H9 (cell line): Measurements from ENCODE around the gene EVI5L. TPM values are rescaled to one million over a fixed set of nuclear protein-coding genes. Genes with fewer than 3 reads are reported as not detected.

Experiments
- DNase-seq: peaks from one replicate; pipeline ENCODE4 v3.0.0-alpha.2; 2017
- H2AFZ ChIP-seq: one replicate; pipeline ENCODE4 v1.6.1; 2013; ENCODE audit warnings: mild to moderate bottlenecking, low read length, control low read depth, moderate library complexity
- H2AK5ac ChIP-seq: 2 replicates; pipeline ENCODE4 v1.6.1; 2013; ENCODE audit warnings: low read length, control low read depth, mixed read lengths; ENCODE audit not compliant: insufficient read length
- H2BK120ac ChIP-seq: one replicate; pipeline ENCODE4 v1.6.1; 2013; ENCODE audit warnings: low read depth, mild to moderate bottlenecking, low read length, control low read depth, inconsistent platforms; ENCODE audit not compliant: poor library complexity, severe bottlenecking
- H2BK12ac ChIP-seq: 2 replicates; pipeline ENCODE4 v1.6.1; 2013; ENCODE audit warnings: low read length, control low read depth, mixed read lengths, low read depth; ENCODE audit not compliant: insufficient read length
- H2BK15ac ChIP-seq: 2 replicates; pipeline ENCODE4 v1.6.1; 2013; ENCODE audit warnings: low read depth, low read length, control low read depth
- H2BK20ac ChIP-seq: one replicate; pipeline ENCODE4 v1.6.1; 2013; ENCODE audit warnings: low read depth, mild to moderate bottlenecking, low read length, control low read depth, inconsistent platforms; ENCODE audit not compliant: poor library complexity, severe bottlenecking
- H2BK5ac ChIP-seq: 2 replicates; pipeline ENCODE4 v1.6.1; 2013; ENCODE audit warnings: low read length, control low read depth, mixed read lengths; ENCODE audit not compliant: insufficient read length
- H3K14ac ChIP-seq: 2 replicates; pipeline ENCODE4 v1.6.1; 2013; ENCODE audit warnings: low read length, control low read depth; ENCODE audit not compliant: insufficient read depth
- H3K18ac ChIP-seq: 2 replicates; pipeline ENCODE4 v1.6.1; 2013; ENCODE audit warnings: low read depth, mild to moderate bottlenecking, mixed read lengths, low read length, control low read depth; ENCODE audit not compliant: insufficient read length
- H3K23ac ChIP-seq: 2 replicates; pipeline ENCODE4 v1.6.1; 2013; ENCODE audit warnings: low read length, control low read depth, mixed read lengths, low read depth; ENCODE audit not compliant: insufficient read length
- H3K23me2 ChIP-seq: 2 replicates; pipeline ENCODE4 v1.6.1; 2013; ENCODE audit warnings: low read depth, mild to moderate bottlenecking, mixed read lengths, low read length, control low read depth; ENCODE audit not compliant: insufficient read length, poor library complexity, severe bottlenecking
- H3K27ac ChIP-seq: 2 replicates; pipeline ENCODE4 v1.5.1; 2013; ENCODE audit warnings: low read length, control low read depth, mixed read lengths, low read depth; ENCODE audit not compliant: insufficient read length
- H3K27me3 ChIP-seq: 2 replicates; pipeline ENCODE4 v1.6.1; 2013; ENCODE audit warnings: low read length, control low read depth, inconsistent platforms; ENCODE audit not compliant: insufficient read depth
- H3K4ac ChIP-seq: 2 replicates; pipeline ENCODE4 v1.6.1; 2013; ENCODE audit warnings: low read depth, mild to moderate bottlenecking, control low read depth, inconsistent platforms, low read length, moderate library complexity
- H3K4me1 ChIP-seq: 2 replicates; pipeline ENCODE4 v1.6.1; 2013; ENCODE audit warnings: low read length, control low read depth, inconsistent platforms; ENCODE audit not compliant: insufficient read depth
- H3K4me2 ChIP-seq: 2 replicates; pipeline ENCODE4 v1.6.1; 2013; ENCODE audit warnings: low read length, control low read depth, mixed read lengths; ENCODE audit not compliant: insufficient read length, insufficient read depth
- H3K56ac ChIP-seq: 2 replicates; pipeline ENCODE4 v1.6.1; 2013; ENCODE audit warnings: low read depth, mild to moderate bottlenecking, mixed read lengths, low read length, control low read depth; ENCODE audit not compliant: insufficient read length
- H3K79me1 ChIP-seq: 2 replicates; pipeline ENCODE4 v1.6.1; 2013; ENCODE audit warnings: low read depth, mild to moderate bottlenecking, moderate library complexity, low read length, control low read depth, inconsistent platforms; ENCODE audit not compliant: insufficient read depth, poor library complexity, severe bottlenecking
- H3K79me2 ChIP-seq: 2 replicates; pipeline ENCODE4 v1.6.1; 2013; ENCODE audit warnings: low read length, control low read depth, inconsistent platforms; ENCODE audit not compliant: insufficient read depth
- H3K9ac ChIP-seq: 2 replicates; pipeline ENCODE4 v1.6.1; 2013; ENCODE audit warnings: low read length, control low read depth, mixed read lengths; ENCODE audit not compliant: insufficient read length; ENCODE audit errors: extremely low read depth
- H3K9me3 ChIP-seq: one replicate; pipeline ENCODE4 v1.6.1; 2013; ENCODE audit warnings: low read depth, low read length, inconsistent platforms; ENCODE audit not compliant: control insufficient read depth
- H3T11ph ChIP-seq: one replicate; pipeline ENCODE4 v1.6.1; 2013; ENCODE audit warnings: mild to moderate bottlenecking, low read length, control low read depth, inconsistent platforms
- H4K20me1 ChIP-seq: one replicate; pipeline ENCODE4 v1.6.1; 2013; ENCODE audit not compliant: control insufficient read depth, insufficient read length, insufficient read depth
- H4K5ac ChIP-seq: 2 replicates; pipeline ENCODE4 v1.6.1; 2013; ENCODE audit warnings: low read depth, mild to moderate bottlenecking, mixed read lengths, low read length, control low read depth; ENCODE audit not compliant: insufficient read length
- H4K8ac ChIP-seq: replicated peaks from 2 replicates; pipeline ENCODE4 v1.6.1; 2013; ENCODE audit warnings: low read length, control low read depth, mixed read lengths, low read depth; ENCODE audit not compliant: insufficient read length
- H4K91ac ChIP-seq: 2 replicates; pipeline ENCODE4 v1.6.1; 2013; ENCODE audit warnings: low read depth, mild to moderate bottlenecking, moderate library complexity, mixed read lengths, low read length, control low read depth; ENCODE audit not compliant: insufficient read length
- H3K27ac Mint-ChIP-seq, 3 experiments: 2 replicates in 2 of 3; 3 replicates in 1 of 3; pipeline ENCODE4 v1.8.0; 2020 to 2021; ENCODE audit warnings: mixed read lengths in 3 of 3, mild to moderate bottlenecking in 1 of 3, moderate library complexity in 1 of 3
- H3K27me3 Mint-ChIP-seq: 2 replicates; pipeline ENCODE4 v1.8.0; 2021; ENCODE audit warnings: low read depth, mild to moderate bottlenecking, moderate library complexity, mixed read lengths
- H3K36me3 Mint-ChIP-seq, 3 experiments: 2 replicates in 2 of 3; 3 replicates in 1 of 3; pipeline ENCODE4 v1.8.0; 2020 to 2021; ENCODE audit warnings: low read depth in 3 of 3, mixed read lengths in 3 of 3; ENCODE audit not compliant: insufficient read depth in 1 of 3
- H3K4me1 Mint-ChIP-seq, 2 experiments: 2 replicates each; pipeline ENCODE4 v1.8.0; 2020; ENCODE audit warnings: mixed read lengths in 2 of 2
- H3K4me3 Mint-ChIP-seq, 2 experiments: 2 replicates in 1 of 2; 3 replicates in 1 of 2; pipeline ENCODE4 v1.8.0; 2020 to 2021; ENCODE audit warnings: mild to moderate bottlenecking in 2 of 2, mixed read lengths in 2 of 2, moderate library complexity in 1 of 2
- H3K9me3 Mint-ChIP-seq, 2 experiments: 2 replicates in 1 of 2; 3 replicates in 1 of 2; pipeline ENCODE4 v1.8.0; 2020; ENCODE audit warnings: mild to moderate bottlenecking in 2 of 2, mixed read lengths in 2 of 2, moderate library complexity in 1 of 2
- CTCF ChIP-seq: fragments of 200-600 bp; sonication (generic); conservative IDR thresholded peaks from 3 replicates; pipeline ENCODE4 v1.8.0; 2021; ENCODE audit warnings: antibody characterized with exemption, mild to moderate bottlenecking
- WGBS: extraction: QIAGEN DNeasy Blood & Tissue Kit; methylation state at CpG from one replicate; pipeline ENCODE4 v1.1.7; 2013; ENCODE audit warnings: missing lambda C conversion rate, low lambda C conversion rate, mixed read lengths; ENCODE audit not compliant: insufficient read length; ENCODE audit errors: extremely low coverage; 5-methylcytosine and 5-hydroxymethylcytosine counted together
- total RNA-seq: library from RNA; stranded (reverse); gene quantifications from 2 replicates; pipeline ENCODE4 v1.2.1, GENCODE V29; 2021

EVI5L gene
- total RNA-seq, 1 experiment from 2014 or later = 7.1 TPM

- no peaks in the 10 kb centered on the region for H3K36me3 Mint-ChIP-seq
- H3K9ac ChIP-seq = no peak overlapping the region
- no peaks in the 10 kb centered on the region for H4K20me1 ChIP-seq
Observed at GRCh38 chr19:7831452-7831851, 1.4 kb downstream of the EVI5L start.

More at GRCh38 chr19:7831452-7831851, 1.4 kb downstream of the EVI5L start:
- no peak overlapping the region for H3K27ac ChIP-seq
- no peak overlapping the region for H3K23ac ChIP-seq
- H3K4me1 ChIP-seq = no peaks in the 10 kb centered on the region
- DNase-seq = peak; percentile 79
- Mint-ChIP-seq H3K4me3 (peak overlapping the region; percentile 64 to 82), H3K27me3 (peaks cover 57% of the 10 kb centered on the region), H3K27ac (peak overlapping the region in 1 of 3 experiments; percentile 22; a peak in 1 of 7 replicates), H3K9me3 (no peaks in the 10 kb centered on the region), H3K4me1 (peaks cover 18 to 22% of the 10 kb centered on the region in 2 experiments)
- H3K79me2 ChIP-seq = no peaks in the 10 kb centered on the region
- no peak overlapping the region for H2BK120ac ChIP-seq
- H3K27me3 ChIP-seq = no peaks in the 10 kb centered on the region
- no peak overlapping the region for H3K14ac ChIP-seq
- no peak overlapping the region for H3K4ac ChIP-seq
- H3K9me3 ChIP-seq = no peaks in the 10 kb centered on the region
- TF ChIP-seq CTCF = peak; percentile 60
- no peak overlapping the region for H2BK5ac ChIP-seq
- H3K79me1 ChIP-seq = no peaks in the 10 kb centered on the region
- WGBS = no CpG with 5 or more reads among the region's 10 CpGs
- H2BK20ac ChIP-seq = no peak overlapping the region
- H2BK15ac ChIP-seq = no peak overlapping the region
- no peak overlapping the region for H3K56ac ChIP-seq
- H4K8ac ChIP-seq = no peak overlapping the region
- no peak overlapping the region for H4K5ac ChIP-seq
- H3K23me2 ChIP-seq = peaks cover 3% of the 10 kb centered on the region
- H2AFZ ChIP-seq = no peak overlapping the region
- H2AK5ac ChIP-seq = no peak overlapping the region
- H3T11ph ChIP-seq = no peak overlapping the region
- H3K18ac ChIP-seq = no peak overlapping the region
- H4K91ac ChIP-seq = no peak overlapping the region
- H2BK12ac ChIP-seq = no peak overlapping the region
- no peak overlapping the region for H3K4me2 ChIP-seq
